IMR-90 (cell line): ENCODE measurements around the gene POLR3F. TPM values are rescaled to one million over a fixed set of nuclear protein-coding genes. Genes with fewer than 3 reads are reported as not detected.

Source experiments
- ATAC-seq: fragments of 200-7000 bp; cut with Tn5 transposase; 2 replicates; pipeline ENCODE4 v1.9.1; 2020; ENCODE audit warnings: low read depth, mild to moderate bottlenecking, moderate library complexity
- BruUV-seq: library from RNA; stranded (reverse); fragments of 400-500 nt; replicated peaks from 2 replicates; lab custom pipeline; 2021; lab: Mats Ljungman, UMichigan
- CTCF ChIA-PET: fragments of 300-600 bp; formaldehyde crosslinking; extraction: SDS; loops from one replicate; lab custom pipeline; 2021; ENCODE audit warnings: antibody characterized with exemption; lab: Yijun Ruan, JAX
- POLR2A ChIA-PET: fragments of 300-600 bp; sonication (Branson Sonifier 250); formaldehyde crosslinking; loops from one replicate; lab custom pipeline; 2022; ENCODE audit warnings: antibody characterized with exemption; ENCODE audit not compliant: unreplicated experiment; lab: Charles Lee
- DNase-seq: peaks from one replicate; pipeline ENCODE4 v3.0.0; 2013
- H2AFZ ChIP-seq: replicated peaks from 2 replicates; pipeline ENCODE3; 2013; ENCODE audit warnings: low read length, mild to moderate bottlenecking; ENCODE audit not compliant: poor library complexity
- H2AK5ac ChIP-seq: 2 replicates; pipeline ENCODE4 v1.6.1; 2013; ENCODE audit warnings: low read depth, low read length, inconsistent platforms
- H2AK9ac ChIP-seq: replicated peaks from 2 replicates; pipeline ENCODE3; 2013; ENCODE audit warnings: mild to moderate bottlenecking, low read depth, low read length, moderate library complexity; ENCODE audit not compliant: poor library complexity
- H2BK120ac ChIP-seq: 2 replicates; pipeline ENCODE4 v1.6.1; 2013; ENCODE audit warnings: low read depth, low read length, inconsistent platforms
- H2BK15ac ChIP-seq: 3 replicates; pipeline ENCODE4 v1.6.1; 2013; ENCODE audit warnings: low read depth, low read length, inconsistent platforms
- H2BK20ac ChIP-seq: 2 replicates; pipeline ENCODE4 v1.6.1; 2013; ENCODE audit warnings: low read depth, mild to moderate bottlenecking, inconsistent platforms, low read length, moderate library complexity
- H2BK5ac ChIP-seq: 2 replicates; pipeline ENCODE4 v1.6.1; 2013; ENCODE audit warnings: mild to moderate bottlenecking, low read depth, low read length, inconsistent platforms; ENCODE audit not compliant: poor library complexity, severe bottlenecking
- H3K14ac ChIP-seq: replicated peaks from 2 replicates; pipeline ENCODE4 v1.6.1; 2013; ENCODE audit warnings: low read depth, low read length, inconsistent platforms
- H3K18ac ChIP-seq: 2 replicates; pipeline ENCODE4 v1.6.1; 2013; ENCODE audit warnings: low read depth, low read length, control low read depth
- H3K23ac ChIP-seq: 2 replicates; pipeline ENCODE4 v1.6.1; 2013; ENCODE audit warnings: low read depth, low read length, inconsistent platforms
- H3K27ac ChIP-seq: 2 replicates; pipeline ENCODE4 v1.5.1; 2013; ENCODE audit warnings: mild to moderate bottlenecking, control low read depth, low read length; ENCODE audit not compliant: insufficient read depth
- H3K27me3 ChIP-seq: 2 replicates; pipeline ENCODE4 v1.6.1; 2013; ENCODE audit warnings: low read length; ENCODE audit not compliant: control insufficient read depth, insufficient read depth
- H3K36me3 ChIP-seq: 2 replicates; pipeline ENCODE4 v1.6.1; 2013; ENCODE audit warnings: low read length, mixed read lengths; ENCODE audit not compliant: control insufficient read depth, insufficient read depth
- H3K4ac ChIP-seq: 2 replicates; pipeline ENCODE4 v1.6.1; 2013; ENCODE audit warnings: low read depth, low read length, inconsistent platforms
- H3K4me1 ChIP-seq: 2 replicates; pipeline ENCODE4 v1.6.1; 2013; ENCODE audit warnings: low read length, mixed read lengths; ENCODE audit not compliant: control insufficient read depth, insufficient read depth
- H3K4me2 ChIP-seq: 2 replicates; pipeline ENCODE4 v1.6.1; 2013; ENCODE audit warnings: low read depth, mild to moderate bottlenecking, control low read depth, low read length, moderate library complexity
- H3K4me3 ChIP-seq: 2 replicates; pipeline ENCODE4 v1.5.1; 2013; ENCODE audit warnings: low read depth, mild to moderate bottlenecking, control low read depth, low read length, moderate library complexity; ENCODE audit not compliant: insufficient read depth
- H3K56ac ChIP-seq: 2 replicates; pipeline ENCODE4 v1.6.1; 2013; ENCODE audit warnings: low read length, inconsistent platforms; ENCODE audit not compliant: insufficient read depth; ENCODE audit errors: extremely low read depth
- H3K79me1 ChIP-seq, 2 experiments: 2 replicates each; pipeline ENCODE4 v1.6.1; 2013; ENCODE audit warnings: low read length in 2 of 2, inconsistent platforms in 1 of 2, low read depth in 1 of 2
- H3K9ac ChIP-seq: 2 replicates; pipeline ENCODE4 v1.6.1; 2013; ENCODE audit warnings: low read depth, low read length, control low read depth
- H3K9me1 ChIP-seq: 2 replicates; pipeline ENCODE4 v1.6.1; 2013; ENCODE audit warnings: low read length, inconsistent platforms; ENCODE audit not compliant: insufficient read depth
- H3K9me3 ChIP-seq: 2 replicates; pipeline ENCODE4 v1.6.1; 2013; ENCODE audit warnings: low read length; ENCODE audit not compliant: control insufficient read depth, insufficient read depth
- H4K20me1 ChIP-seq: 2 replicates; pipeline ENCODE4 v1.6.1; 2013; ENCODE audit warnings: low read length, inconsistent platforms; ENCODE audit not compliant: insufficient read depth
- H4K5ac ChIP-seq: 2 replicates; pipeline ENCODE4 v1.6.1; 2013; ENCODE audit warnings: mild to moderate bottlenecking, low read depth, low read length, control low read depth
- H4K8ac ChIP-seq, 2 experiments: 2 replicates each; pipeline ENCODE4 v1.6.1; 2013; ENCODE audit warnings: low read depth in 2 of 2, low read length in 2 of 2, control low read depth in 1 of 2, inconsistent platforms in 1 of 2
- H4K91ac ChIP-seq: 2 replicates; pipeline ENCODE4 v1.6.1; 2013; ENCODE audit warnings: low read depth, low read length, inconsistent platforms; ENCODE audit not compliant: insufficient read depth
- CEBPB ChIP-seq: IDR thresholded peaks from 2 replicates; pipeline ENCODE4 v1.6.1; 2012; ENCODE audit warnings: low read depth, low read length, improper control_type of control experiment
- CHD1 ChIP-seq: IDR thresholded peaks from 2 replicates; pipeline ENCODE4 v1.6.1; 2012; ENCODE audit warnings: low read depth, low read length, improper control_type of control experiment
- FOS ChIP-seq: fragments of 150-350 bp; IDR thresholded peaks from 2 replicates; pipeline ENCODE4 v1.6.1; 2016; ENCODE audit warnings: low read depth, low read length
- MAZ ChIP-seq: IDR thresholded peaks from 2 replicates; pipeline ENCODE4 v1.6.1; 2012; ENCODE audit warnings: low read depth, mild to moderate bottlenecking, low read length, improper control_type of control experiment, moderate library complexity, borderline replicate concordance
- MXI1 ChIP-seq: IDR thresholded peaks from 2 replicates; pipeline ENCODE4 v1.6.1; 2012; ENCODE audit warnings: low read depth, mild to moderate bottlenecking, low read length, moderate library complexity, borderline replicate concordance
- NFE2L2 ChIP-seq: fragments of 150-350 bp; IDR thresholded peaks from 2 replicates; pipeline ENCODE4 v1.6.1; 2016; ENCODE audit warnings: low read depth, mild to moderate bottlenecking, low read length
- POLR2A ChIP-seq: IDR thresholded peaks from 2 replicates; pipeline ENCODE4 v1.6.1; 2012; ENCODE audit warnings: mild to moderate bottlenecking, low read depth, low read length
- RAD21 ChIP-seq: IDR thresholded peaks from 2 replicates; pipeline ENCODE4 v1.6.1; 2012; ENCODE audit warnings: low read length, improper control_type of control experiment
- RCOR1 ChIP-seq: IDR thresholded peaks from 2 replicates; pipeline ENCODE4 v1.6.1; 2012; ENCODE audit warnings: mild to moderate bottlenecking, low read length, improper control_type of control experiment; ENCODE audit not compliant: insufficient replicate concordance
- RFX5 ChIP-seq: IDR thresholded peaks from 2 replicates; pipeline ENCODE4 v1.8.0; 2012; ENCODE audit warnings: low read depth, mild to moderate bottlenecking, low read length, moderate library complexity
- SMC3 ChIP-seq: fragments of 150-350 bp; IDR thresholded peaks from 2 replicates; pipeline ENCODE4 v1.6.1; 2016; ENCODE audit warnings: low read depth, mild to moderate bottlenecking, antibody characterized with exemption, low read length, moderate library complexity
- WGBS, 2 experiments: methylation state at CpG; one replicate each; pipeline versions ENCODE4 v1.1.5 to v1.1.7; 2013; ENCODE audit warnings: missing lambda C conversion rate in 2 of 2; ENCODE audit not compliant: insufficient read length in 1 of 2; ENCODE audit errors: extremely low coverage in 2 of 2; 5-methylcytosine and 5-hydroxymethylcytosine counted together
- dilution Hi-C: fragments of 300-500 bp; cut with HindIII; formaldehyde crosslinking; loops from one replicate; pipeline ENCODE4 v1.14.3; 2018; ENCODE audit warnings: low sequenced_read_pairs; ENCODE audit not compliant: unreplicated experiment
- in situ Hi-C: fragments of 300-500 bp; cut with MboI; formaldehyde crosslinking; loops from 3 replicates; pipeline ENCODE4 v1.14.3; 2019; ENCODE audit warnings: low sequenced_read_pairs, inconsistent platforms, mixed read lengths
- intact Hi-C: fragments of 100-400 bp; cut with micrococcal nuclease; formaldehyde crosslinking; loops from 2 replicates; pipeline ENCODE4 v1.10.0; 2022
- polyA plus RNA-seq, 3 experiments: library from polyadenylated mRNA; depleted of rRNA; stranded (reverse); fragments of >200 nt; gene quantifications; 2 replicates each; pipeline ENCODE4 v1.2.3, GENCODE V29; 2012; ENCODE audit warnings: low replicate concordance in 1 of 3
- total RNA-seq: library from RNA; depleted of rRNA; stranded (reverse); fragments of >200 nt; gene quantifications from 2 replicates; pipeline ENCODE4 v1.2.3, GENCODE V29; 2012
- TF ChIP-seq, protein P1 (sequence below): conservative IDR thresholded peaks from 2 replicates; pipeline ENCODE4 v1.5.1; 2012; ENCODE audit warnings: mild to moderate bottlenecking, low read depth, low read length, improper control_type of control experiment

The POLR3F gene
- total and polyA plus RNA-seq, 2 of the 4 experiments (the other 2 are of a cell fraction) = 5.7 to 7.2 TPM

DNA sequence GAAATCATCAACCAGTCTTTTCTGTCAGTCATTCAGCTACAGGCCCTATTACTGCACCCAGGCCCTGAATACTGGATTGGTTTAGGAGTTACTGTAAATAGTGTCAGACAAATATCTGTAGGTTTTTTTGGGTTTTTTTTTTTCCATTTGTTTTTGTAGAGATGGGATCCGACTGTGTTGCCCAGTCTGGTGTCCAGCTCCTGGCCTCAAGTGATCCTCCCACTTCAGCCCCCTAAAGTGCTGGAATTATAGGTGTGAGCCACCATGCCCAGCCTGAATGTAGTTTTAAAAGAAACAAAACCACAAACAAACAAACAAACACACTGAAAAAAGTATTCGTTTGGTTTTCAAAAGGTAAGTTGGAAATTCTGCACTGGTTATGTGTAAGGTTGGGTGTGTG is 40.0 kb upstream of the POLR3F start:
- Histone ChIP-seq H3K27me3 (no peaks in the 10 kb centered on the region), H2AFZ (no peak overlapping the region), H3K36me3 (no peaks in the 10 kb centered on the region), H3K23ac (no peak overlapping the region), H3K9me3 (no peaks in the 10 kb centered on the region), H4K5ac (no peak overlapping the region), H3K79me1 (no peaks in the 10 kb centered on the region), H4K91ac (no peak overlapping the region), H3K4me1 (no peaks in the 10 kb centered on the region), H3K9ac (no peak overlapping the region), H3K56ac (no peak overlapping the region), H2BK20ac (no peak overlapping the region), H3K18ac (no peak overlapping the region), H4K8ac (no peak overlapping the region), H2BK5ac (no peak overlapping the region), H3K4me2 (no peak overlapping the region), H4K20me1 (no peaks in the 10 kb centered on the region), H3K9me1 (no peaks in the 10 kb centered on the region), H2BK15ac (no peak overlapping the region), H3K4ac (no peak overlapping the region), H2AK5ac (no peak overlapping the region), H2BK120ac (no peak overlapping the region), H3K14ac (no peak overlapping the region), H2AK9ac (no peak overlapping the region), H3K27ac (no peak overlapping the region), H3K4me3 (no peak overlapping the region)
- ChIA-PET CTCF (no interaction called here), POLR2A (no interaction called here)
- DNase-seq (no peak), ATAC-seq (no peak)
- BruUV-seq = no TSS peak
- in situ Hi-C loops (no loop called here), dilution Hi-C loops (no loop called here), intact Hi-C loops (no loop called here)
- TF ChIP-seq CEBPB = no peak
- TF ChIP-seq FOS = no peak
- TF ChIP-seq CHD1 = no peak
- TF ChIP-seq, protein P1, sequence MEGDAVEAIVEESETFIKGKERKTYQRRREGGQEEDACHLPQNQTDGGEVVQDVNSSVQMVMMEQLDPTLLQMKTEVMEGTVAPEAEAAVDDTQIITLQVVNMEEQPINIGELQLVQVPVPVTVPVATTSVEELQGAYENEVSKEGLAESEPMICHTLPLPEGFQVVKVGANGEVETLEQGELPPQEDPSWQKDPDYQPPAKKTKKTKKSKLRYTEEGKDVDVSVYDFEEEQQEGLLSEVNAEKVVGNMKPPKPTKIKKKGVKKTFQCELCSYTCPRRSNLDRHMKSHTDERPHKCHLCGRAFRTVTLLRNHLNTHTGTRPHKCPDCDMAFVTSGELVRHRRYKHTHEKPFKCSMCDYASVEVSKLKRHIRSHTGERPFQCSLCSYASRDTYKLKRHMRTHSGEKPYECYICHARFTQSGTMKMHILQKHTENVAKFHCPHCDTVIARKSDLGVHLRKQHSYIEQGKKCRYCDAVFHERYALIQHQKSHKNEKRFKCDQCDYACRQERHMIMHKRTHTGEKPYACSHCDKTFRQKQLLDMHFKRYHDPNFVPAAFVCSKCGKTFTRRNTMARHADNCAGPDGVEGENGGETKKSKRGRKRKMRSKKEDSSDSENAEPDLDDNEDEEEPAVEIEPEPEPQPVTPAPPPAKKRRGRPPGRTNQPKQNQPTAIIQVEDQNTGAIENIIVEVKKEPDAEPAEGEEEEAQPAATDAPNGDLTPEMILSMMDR = no peak
- TF ChIP-seq MXI1 = no peak
- TF ChIP-seq RFX5 = no peak
- TF ChIP-seq RCOR1 = no peak
- TF ChIP-seq NFE2L2 = no peak
- TF ChIP-seq RAD21 = no peak
- no peak for TF ChIP-seq POLR2A
- TF ChIP-seq MAZ = no peak
- TF ChIP-seq SMC3 = no peak
- no CpG with 5 or more reads among the region's 2 CpGs for WGBS, 2 experiments
